ENCODE results near the gene C18orf63.

DNA sequence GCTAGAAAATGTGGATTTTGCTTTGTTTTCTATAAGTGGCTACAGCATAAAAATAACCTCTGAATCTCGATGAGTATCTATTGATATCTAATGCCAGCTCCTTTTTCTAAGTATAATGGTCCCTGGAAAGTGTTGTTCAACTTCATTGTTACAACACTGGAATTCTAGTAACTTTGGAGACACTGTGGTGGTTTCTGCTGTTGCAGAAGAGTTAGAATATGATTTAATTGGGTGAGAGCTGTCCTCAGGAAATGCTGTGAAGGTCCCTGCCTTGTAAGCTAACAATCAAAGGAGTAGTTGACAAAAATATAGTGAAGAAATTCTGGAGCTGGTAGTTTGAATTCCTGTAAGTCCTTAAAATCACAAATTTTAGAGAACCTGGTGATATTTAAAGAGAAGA lies 62.1 kb downstream of the C18orf63 start:
- TF ChIP-seq, protein P1, sequence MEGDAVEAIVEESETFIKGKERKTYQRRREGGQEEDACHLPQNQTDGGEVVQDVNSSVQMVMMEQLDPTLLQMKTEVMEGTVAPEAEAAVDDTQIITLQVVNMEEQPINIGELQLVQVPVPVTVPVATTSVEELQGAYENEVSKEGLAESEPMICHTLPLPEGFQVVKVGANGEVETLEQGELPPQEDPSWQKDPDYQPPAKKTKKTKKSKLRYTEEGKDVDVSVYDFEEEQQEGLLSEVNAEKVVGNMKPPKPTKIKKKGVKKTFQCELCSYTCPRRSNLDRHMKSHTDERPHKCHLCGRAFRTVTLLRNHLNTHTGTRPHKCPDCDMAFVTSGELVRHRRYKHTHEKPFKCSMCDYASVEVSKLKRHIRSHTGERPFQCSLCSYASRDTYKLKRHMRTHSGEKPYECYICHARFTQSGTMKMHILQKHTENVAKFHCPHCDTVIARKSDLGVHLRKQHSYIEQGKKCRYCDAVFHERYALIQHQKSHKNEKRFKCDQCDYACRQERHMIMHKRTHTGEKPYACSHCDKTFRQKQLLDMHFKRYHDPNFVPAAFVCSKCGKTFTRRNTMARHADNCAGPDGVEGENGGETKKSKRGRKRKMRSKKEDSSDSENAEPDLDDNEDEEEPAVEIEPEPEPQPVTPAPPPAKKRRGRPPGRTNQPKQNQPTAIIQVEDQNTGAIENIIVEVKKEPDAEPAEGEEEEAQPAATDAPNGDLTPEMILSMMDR (IDR thresholded peaks at IDR 0.05; ENCODE audit: poor library complexity, severe bottlenecking): no peak
- TF ChIP-seq TAF1 (IDR thresholded peaks at IDR 0.05; ENCODE audit: low read depth): no peak
- no peak for TF ChIP-seq POLR2AphosphoS5 (IDR thresholded peaks at IDR 0.05)
- TF ChIP-seq EP300 (conservative IDR thresholded peaks at IDR 0.05; ENCODE audit: poor library complexity, severe bottlenecking): no peak
- no peak for TF ChIP-seq EZH2 (IDR thresholded peaks at IDR 0.05; ENCODE audit: borderline replicate concordance, insufficient read depth, low read length, poor library complexity, severe bottlenecking)
- TF ChIP-seq REST (IDR thresholded peaks at IDR 0.05; ENCODE audit: borderline replicate concordance): no peak
- TF ChIP-seq SMC3 (conservative IDR thresholded peaks at IDR 0.05; ENCODE audit: poor library complexity): no peak
- no peak for TF ChIP-seq RAD21 (conservative IDR thresholded peaks at IDR 0.05)

All from neural cell (in vitro differentiated cells).